T-helper 9 cell (primary cell): ENCODE data around the gene ERMP1.
A peak's percentile ranks its signal among the peaks of the same experiment; 100 is the strongest.

ENCODE experiments used
- DNase-seq: peaks from one replicate; pipeline ENCODE4 v3.0.0-alpha.2; 2020

The ERMP1 gene

GRCh38 chr9:5854063-5854790, 21.3 kb upstream of the ERMP1 start:
- DNase-seq: no peak

DNA sequence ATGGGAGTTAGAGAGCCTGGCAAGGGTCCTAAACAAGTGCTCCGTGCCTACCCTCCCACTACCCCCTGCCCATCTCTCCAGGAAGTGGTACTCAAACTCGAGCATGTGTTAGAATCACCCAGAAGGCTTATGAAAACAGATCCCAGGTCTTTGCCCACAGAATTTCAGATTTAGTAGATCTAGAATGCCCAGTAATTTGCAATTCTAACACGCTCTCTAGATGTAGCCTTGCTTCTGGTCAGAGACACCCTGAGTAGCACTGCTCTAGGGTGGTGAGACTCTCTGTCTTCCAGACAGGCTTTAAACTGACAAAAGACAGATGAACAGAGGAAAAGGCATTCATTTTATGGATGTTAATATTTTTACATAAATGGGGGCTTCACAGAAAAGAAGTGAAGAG, 20.7 kb upstream of the ERMP1 start:
- DNase-seq: no peak

DNA sequence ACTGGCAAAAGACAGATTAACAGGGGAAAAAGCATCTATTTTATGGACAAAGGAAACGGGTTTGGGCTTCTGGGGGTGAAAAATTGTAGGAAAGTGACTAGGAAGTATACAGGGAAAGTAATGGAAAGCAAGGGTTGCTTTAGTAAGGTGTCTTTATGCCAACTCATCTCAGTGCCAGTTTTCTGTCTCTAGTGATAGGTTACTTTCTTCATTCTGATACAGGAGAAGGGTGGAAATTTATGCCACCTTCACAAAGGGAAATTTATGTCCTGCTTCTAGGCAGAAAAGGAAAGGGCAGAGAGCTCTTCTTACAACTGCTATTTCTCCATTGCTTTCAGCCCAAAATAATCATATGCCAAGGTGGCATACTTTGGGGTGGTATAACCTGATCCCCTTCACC, 20.1 kb upstream of the ERMP1 start:
- no peak for DNase-seq

DNA sequence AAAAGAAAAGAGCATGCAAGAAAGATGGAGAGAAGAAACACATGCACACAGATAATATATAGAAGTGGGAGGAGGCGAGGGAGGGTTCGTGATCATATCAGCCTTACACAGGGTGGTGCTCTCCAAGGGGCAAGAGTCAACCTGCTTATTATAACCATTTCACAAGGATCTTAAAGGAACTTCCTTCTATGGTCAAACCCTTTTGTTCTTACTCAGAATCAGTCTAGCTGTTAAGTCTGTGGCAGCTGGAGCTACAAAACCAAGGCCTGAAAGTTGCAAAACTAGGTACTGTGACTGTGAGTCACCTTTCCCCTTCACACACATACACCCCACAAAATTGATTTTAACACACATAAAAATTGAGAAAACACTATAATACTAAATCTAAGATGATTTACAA, 18.5 kb upstream of the ERMP1 start:
- DNase-seq: no peak

DNA sequence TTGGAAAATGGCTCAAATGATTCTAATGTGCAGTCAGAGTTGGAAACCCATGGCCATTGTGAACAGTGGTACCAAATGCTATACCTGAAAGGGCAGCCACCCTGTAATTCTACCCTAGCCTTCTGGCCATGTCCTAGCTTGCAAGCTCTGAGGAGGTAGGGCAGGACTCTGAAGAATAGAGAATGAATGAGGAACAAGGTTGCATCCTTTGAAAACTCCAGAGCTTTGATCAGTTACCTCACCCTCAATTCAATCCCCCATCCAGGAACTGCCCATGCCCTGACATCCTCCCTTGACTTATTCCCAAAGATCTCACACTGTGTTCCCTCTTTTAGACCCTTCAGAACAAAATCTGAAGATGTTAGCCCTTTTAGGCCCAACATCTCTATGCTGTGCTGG, 17.8 kb upstream of the ERMP1 start:
- no peak for DNase-seq

DNA sequence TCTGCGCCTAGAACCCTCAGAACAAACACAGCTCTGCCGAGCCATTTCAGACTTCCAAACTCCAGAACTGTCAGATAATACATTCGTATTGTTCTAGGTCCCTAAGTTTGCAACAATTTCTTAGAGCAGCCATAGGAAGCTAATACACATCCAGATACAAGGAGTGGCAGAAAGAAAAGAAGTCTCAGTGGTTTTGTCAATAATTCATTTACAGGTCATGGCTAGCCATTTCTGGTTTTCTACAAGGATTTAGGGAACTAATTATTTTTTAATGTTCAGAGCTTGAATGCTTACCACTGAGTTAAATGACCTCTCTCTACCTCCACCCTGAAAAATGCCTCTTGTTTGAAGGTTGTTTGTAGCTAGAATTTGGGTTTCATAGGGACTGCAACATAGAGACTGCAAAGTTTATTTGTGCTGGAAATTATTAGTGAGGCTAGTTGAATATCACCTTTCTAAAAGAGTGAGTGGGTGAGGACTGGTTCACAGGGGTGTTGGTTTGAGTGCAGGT, 15.5 kb upstream of the ERMP1 start:
- no peak for DNase-seq

DNA sequence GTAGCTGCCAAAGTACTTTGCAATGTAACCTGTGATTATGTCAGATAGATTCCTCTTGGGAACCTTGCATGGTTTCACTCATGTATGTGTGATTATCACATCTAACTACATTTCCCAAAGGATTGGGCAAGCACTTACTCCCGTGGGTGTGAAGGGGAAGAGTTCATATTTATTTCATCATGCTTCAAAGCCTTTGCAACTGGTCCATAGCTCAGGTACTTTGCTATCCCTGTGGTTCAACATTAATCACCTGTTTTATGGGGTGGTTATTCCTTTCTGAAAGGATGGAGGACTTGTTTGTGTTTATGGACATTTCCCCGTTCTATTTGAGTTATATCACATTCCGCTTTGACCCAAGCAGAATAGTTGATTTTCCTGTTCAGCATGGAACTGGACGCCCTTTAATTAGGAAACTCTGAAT, 13.6 kb upstream of the ERMP1 start:
- DNase-seq: no peak

- no peak for DNase-seq
Measured at GRCh38 chr9:5846096-5846495, 13.2 kb upstream of the ERMP1 start.

DNA sequence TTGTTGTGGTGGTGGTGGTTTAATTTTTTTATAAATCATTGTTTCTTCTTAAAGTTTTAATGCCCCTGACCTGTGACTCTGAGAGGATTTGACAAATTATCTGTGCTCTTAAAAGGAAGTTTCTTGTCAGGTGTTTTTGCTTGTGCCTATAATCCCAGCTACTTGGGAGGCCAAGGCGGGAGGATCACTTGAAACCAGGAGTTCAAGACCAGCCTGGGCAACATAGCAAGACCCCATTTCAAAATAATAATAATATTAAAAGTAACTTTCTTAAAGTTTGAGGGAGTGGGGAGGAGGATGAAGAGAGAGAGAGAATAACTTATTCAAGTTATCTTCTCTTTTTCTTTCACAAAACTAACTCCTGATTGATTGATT, 12.2 kb upstream of the ERMP1 start:
- no peak for DNase-seq

DNA sequence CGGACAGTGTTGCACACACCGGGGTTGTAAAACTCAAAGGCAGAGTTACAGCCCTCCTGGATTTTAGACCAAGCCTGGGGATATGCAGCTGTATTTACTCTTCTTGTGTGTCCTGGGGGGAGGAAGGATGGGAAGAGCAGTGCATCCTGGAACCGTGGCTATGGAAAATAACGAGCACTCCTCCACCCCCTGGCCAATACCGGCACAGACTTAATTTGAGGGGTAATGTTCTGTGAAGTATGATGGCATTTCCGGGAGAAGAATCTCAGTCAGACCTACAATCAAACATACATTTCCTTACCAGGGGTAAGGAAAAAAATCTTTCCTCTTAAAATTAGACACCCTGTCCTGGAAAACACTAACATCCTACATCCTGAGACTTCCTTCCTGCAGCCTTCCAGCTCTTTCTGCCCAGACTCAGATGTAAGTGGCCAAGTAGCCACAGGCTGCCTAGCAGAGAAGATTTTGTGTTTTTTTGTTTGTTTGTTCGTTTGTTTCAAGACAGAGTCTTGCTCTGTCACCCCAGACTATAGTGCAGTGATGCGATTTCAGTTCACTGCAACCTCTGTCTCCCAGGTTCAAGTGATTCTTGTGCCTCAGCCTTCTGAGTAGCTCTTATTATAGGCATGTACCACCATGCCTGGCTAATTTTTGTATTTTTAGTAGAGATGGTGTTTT, 11.0 kb upstream of the ERMP1 start:
- no peak for DNase-seq

- DNase-seq: no peak
Measured at GRCh38 chr9:5842929-5843793, 10.2 kb upstream of the ERMP1 start.

- peak; percentile 30 for DNase-seq
Measured at GRCh38 chr9:5841771-5842573, 9.1 kb upstream of the ERMP1 start.

DNA sequence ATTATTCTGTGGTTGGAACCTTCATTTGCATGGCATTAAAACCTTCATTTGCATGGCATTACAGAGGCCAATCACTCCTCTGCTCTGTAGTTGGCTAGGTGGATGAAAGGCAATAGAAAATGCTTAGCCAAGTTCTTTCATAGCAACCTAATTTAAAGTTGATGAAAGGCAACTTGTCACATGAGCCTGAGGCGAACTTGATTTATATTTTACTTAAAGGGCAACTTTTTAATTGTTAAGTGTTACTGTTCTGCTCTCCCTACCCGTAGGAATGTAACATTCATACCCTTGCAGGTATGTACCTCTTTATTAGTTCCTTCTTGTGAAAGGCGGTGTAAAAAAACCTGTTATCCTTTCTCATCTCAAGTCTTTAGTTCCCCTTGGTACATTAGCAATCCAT, 7.9 kb upstream of the ERMP1 start:
- no peak for DNase-seq

DNA sequence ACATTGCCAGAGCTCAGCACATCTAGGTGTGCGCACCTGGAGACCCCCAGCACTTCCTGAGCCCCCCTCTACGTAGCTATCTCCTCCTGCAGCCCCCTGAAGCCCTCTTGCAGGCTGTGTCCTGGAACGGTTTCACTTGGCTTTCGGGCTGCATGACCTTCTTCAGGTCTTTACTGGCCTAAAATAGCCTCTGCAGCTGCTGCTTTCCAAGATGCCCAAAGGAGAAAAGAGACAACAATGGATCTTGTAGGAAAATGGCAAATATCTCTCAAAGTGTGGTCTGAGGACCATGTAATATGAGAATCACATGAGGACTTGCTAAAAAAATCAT, 6.6 kb upstream of the ERMP1 start:
- no peak for DNase-seq

GRCh38 chr9:5838884-5839571, 6.1 kb upstream of the ERMP1 start:
- DNase-seq: no peak

GRCh38 chr9:5835808-5836207, 2.9 kb upstream of the ERMP1 start:
- DNase-seq: no peak

DNA sequence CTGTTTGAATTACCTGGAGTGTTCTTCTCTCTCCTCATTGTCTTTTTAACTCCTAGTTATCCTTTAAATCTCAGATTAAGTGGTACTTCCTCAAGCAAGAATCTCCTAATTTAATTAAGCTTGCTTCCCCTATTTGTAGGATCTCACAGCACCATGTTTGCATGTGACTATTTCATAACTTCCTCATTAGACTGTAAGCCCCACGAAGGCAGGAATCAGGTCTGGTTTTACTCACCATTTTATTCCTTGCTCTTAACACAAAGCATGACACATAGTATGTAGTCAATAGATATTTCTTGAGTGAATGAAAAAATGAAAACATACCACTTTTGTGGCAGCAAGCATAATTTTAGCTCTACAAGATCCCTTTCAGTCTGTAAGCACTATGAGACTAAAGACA, 1.3 kb upstream of the ERMP1 start:
- DNase-seq: no peak

DNA sequence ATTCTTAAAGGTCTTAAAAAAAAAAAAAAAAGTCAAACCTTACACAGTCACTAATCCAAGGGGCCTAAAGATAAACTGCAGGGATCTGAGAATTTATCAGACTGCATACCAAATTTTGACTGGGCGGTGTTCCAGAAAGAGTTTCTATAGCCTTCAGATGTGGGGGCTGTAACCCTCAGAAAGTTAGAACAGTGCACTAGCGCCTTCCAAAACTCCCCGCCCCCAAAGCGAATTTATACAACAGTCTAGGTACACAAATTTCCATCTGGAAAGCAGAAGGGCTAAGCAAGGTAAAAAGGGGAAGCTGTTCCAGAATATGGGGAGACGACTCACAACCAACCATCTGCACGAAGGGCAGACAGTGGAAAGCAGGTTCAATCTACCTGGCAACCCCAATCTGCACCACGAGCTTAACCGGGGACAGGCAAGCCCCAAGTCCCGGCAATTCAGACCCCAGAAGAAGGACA, 813 bp downstream of the ERMP1 start:
- no peak for DNase-seq

DNA sequence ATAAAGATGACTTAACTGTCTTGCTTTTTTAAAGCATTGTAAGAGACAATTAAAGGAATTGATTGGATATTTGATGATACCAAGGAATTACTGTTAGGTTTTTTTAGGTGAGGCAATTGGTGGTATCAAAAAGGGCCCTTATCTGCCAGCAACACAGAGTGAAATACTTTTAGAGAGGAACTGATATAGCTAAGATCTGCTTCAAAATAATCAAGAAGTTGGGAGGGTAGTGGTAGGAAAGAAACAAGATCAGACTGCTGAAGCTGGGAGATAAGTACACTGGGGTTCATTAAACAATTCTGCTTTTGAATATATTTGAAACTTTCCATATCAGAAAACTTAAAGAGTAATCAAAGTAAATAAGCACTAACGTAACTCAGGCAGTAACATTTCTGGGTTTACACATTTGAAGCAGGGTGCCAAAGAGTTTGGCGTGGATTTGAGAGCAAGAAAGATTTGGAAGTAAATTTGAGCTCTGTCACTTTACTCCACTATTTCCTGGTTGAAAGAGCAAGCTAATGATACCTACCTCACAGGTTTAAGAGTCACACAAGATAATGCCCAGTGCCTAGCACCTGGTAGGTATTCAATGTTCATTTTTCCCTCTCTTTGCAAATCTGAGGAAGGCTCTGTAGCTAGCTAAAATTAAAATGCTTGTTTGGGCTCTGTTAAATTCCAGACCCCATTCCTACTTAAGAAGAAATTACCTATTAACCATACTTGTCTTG, 6.9 kb downstream of the ERMP1 start:
- no peak for DNase-seq

- no peak for DNase-seq
Measured at GRCh38 chr9:5825223-5825622, 7.7 kb downstream of the ERMP1 start.

DNA sequence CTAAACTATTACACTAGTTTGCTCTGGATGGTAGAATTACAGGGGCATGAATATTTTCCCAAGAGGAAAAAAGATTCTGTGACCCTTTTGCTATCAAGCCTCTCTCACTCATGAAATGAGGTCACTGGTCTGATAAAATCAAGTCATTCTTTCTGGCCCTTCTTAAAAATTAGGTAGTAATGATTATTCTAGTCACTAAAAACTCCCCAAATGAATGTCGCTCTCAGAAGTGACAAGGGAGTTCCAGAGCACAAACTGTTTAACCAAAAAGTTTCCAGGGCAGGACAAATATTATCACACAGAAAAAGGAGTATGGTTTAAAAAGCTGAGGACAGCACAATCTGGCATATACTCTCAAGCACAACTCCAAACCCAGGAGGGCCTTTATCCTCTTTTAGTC, 12.5 kb downstream of the ERMP1 start:
- no peak for DNase-seq
